Astrocyte of the spinal cord (primary cell): ENCODE measurements around the gene PNRC2.
A peak's percentile ranks its signal among the peaks of the same experiment; 100 is the strongest.
"Not testable (repeated sequence)": the region's sequence is repeated elsewhere in the genome, so short reads cannot be mapped to it uniquely, and the experiment has no call there.

ENCODE experiments used
- DNase-seq: peaks from one replicate; pipeline ENCODE4 v3.0.0; 2011; ENCODE audit warnings: low read depth, low spot score
- H3K4me3 ChIP-seq: 2 replicates; pipeline ENCODE4 v1.5.1; 2011; ENCODE audit warnings: low read depth, mild to moderate bottlenecking, low read length, moderate library complexity
- in situ Hi-C: cut with HindIII; loops from 2 replicates; pipeline ENCODE4 v1.10.0; 2017; ENCODE audit warnings: low sequenced_read_pairs
- TF ChIP-seq, protein P1 (sequence below): IDR thresholded peaks from 2 replicates; pipeline ENCODE4 v1.5.1; 2012; ENCODE audit warnings: low read depth, mild to moderate bottlenecking, low read length, inconsistent platforms

The PNRC2 gene

DNA sequence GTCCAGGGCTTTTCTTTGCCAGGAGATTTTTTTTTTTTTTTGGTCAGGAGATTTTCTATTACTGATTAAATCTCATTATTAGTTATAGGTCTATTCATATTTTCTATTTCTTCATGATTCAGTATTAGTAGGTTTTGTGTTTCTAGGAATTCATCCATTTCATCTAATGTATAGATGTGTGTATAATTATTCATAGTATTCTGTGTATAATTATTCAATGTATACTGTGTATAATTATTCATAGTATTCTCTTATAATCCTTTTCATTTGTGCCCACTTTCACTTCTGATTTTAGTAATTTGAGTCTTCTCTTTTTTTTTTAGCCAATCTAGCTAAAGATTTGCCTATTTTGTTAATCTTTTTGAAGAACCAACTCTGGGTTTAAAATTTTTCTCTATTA, 12.3 kb upstream of the PNRC2 start:
- no peak overlapping the region for H3K4me3 ChIP-seq
- DNase-seq, result no peak
- TF ChIP-seq, protein P1, sequence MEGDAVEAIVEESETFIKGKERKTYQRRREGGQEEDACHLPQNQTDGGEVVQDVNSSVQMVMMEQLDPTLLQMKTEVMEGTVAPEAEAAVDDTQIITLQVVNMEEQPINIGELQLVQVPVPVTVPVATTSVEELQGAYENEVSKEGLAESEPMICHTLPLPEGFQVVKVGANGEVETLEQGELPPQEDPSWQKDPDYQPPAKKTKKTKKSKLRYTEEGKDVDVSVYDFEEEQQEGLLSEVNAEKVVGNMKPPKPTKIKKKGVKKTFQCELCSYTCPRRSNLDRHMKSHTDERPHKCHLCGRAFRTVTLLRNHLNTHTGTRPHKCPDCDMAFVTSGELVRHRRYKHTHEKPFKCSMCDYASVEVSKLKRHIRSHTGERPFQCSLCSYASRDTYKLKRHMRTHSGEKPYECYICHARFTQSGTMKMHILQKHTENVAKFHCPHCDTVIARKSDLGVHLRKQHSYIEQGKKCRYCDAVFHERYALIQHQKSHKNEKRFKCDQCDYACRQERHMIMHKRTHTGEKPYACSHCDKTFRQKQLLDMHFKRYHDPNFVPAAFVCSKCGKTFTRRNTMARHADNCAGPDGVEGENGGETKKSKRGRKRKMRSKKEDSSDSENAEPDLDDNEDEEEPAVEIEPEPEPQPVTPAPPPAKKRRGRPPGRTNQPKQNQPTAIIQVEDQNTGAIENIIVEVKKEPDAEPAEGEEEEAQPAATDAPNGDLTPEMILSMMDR, result no peak
- in situ Hi-C loops, result no loop called here

DNA sequence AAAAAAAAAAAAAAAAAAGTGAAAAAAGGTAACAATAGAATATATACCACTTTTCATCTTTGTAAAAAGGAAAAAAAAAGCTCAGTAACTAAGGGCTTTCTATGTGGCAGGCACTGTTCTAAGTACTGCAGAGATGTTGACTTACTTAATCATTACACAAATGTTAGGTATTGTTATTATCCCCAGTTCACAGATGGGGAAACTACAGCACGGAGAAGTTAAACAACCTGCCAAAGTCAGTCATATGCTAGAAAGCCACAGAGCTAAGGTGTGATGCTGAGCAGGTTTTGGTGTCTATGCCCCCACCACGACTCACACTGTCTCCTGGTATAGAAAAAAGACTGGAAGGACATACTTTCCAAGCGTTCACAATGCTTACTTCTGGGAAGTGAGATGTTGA, 6.6 kb upstream of the PNRC2 start:
- TF ChIP-seq, protein P1, result no peak
- H3K4me3 ChIP-seq, result no peak overlapping the region
- no peak for DNase-seq
- in situ Hi-C loops, result no loop called here

DNA sequence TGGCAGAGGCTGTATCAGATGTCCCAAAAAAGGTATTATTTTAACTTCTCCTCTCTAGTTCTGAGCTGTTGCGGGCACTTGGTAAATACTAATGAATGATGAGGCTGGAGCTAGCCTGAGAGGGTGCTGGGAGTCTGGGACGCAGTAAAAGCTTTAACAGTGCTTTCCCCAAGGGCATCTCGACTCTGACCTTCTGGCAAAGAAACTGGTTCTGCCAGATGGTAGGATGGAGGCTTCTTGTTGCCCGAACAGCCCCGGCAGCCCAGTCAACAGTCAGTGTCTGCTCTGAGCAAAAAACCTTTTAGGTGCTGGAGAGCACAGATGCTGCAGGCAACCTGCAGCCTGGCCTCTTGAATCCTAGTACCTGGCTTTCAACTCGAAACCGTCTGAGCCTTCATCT, 2.5 kb upstream of the PNRC2 start:
- no peak for DNase-seq
- no peak overlapping the region for H3K4me3 ChIP-seq
- TF ChIP-seq, protein P1, result no peak
- in situ Hi-C loops, result no loop called here

DNA sequence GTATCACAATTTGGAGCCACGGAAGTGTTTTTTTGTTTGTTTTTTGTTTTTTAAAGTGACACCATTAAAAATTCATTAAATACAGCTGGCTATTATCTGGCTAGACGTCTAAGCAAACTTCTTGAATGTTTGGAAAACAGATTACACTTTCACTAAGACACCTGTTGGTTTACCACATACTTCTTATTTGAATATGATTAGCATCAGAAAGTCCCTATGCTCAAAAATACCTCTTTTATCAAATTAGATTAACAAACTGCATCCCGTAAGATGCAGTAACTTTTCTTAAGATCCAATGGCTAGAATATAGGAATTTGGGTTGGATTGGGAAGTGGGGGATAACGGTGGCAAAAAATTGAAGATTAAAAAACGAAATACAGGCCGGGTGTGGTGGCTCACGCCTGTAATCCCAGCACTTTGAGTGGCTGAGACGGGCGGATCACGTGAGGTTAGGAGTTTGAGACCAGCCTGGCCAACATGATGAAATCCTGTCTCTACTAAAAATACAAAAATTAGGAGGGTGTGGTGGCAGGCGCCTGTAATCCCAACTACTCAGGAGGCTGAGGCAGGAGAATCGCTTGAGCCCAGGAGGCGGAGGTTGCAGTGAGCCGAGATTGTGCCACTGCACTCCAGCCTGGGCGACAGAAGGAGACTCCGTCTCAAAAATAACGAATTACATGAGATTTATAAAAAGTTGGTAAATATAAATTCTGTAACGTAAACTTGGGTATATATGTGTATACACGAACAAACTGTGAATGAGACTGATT, 1.4 kb upstream of the PNRC2 start:
- DNase-seq, in situ Hi-C loops: not testable (repeated sequence)
- peak overlapping the region; percentile 90 for H3K4me3 ChIP-seq

DNA sequence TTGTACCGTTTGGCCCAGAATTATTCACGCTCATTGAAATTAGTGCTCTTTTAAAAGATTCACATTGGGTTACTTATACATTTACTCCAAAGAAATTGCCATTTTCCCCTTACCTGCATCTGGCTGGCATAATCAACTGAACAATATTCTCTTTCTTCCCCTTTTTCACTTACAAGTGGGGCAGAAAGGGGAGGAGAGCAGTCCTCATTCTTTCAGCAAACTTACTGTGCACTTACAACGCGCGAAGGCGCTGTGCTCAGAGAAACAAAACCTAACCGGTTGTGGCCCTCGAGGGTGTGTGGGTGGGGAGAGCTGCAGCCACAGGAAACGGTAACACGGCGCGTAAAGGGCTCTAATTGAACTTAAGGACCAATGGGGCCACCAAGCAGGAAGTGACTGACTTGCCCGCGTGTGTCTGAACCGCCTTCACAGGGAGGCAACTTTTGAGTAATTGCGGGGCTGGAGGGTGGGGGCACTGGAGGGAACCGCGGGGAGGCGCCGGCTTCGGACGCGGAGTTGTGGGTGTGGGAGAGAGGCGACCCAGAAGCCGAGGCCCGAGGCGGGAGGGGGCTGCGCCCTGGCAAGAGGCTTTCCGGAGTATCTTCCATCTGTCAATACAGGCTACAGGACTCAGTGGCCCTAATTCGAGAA, 693 bp upstream of the PNRC2 start:
- TF ChIP-seq, protein P1, result peak; percentile 41
- DNase-seq, result peak; percentile 93
- in situ Hi-C loops, result no loop called here
- H3K4me3 ChIP-seq, result peak overlapping the region; percentile 90

DNA sequence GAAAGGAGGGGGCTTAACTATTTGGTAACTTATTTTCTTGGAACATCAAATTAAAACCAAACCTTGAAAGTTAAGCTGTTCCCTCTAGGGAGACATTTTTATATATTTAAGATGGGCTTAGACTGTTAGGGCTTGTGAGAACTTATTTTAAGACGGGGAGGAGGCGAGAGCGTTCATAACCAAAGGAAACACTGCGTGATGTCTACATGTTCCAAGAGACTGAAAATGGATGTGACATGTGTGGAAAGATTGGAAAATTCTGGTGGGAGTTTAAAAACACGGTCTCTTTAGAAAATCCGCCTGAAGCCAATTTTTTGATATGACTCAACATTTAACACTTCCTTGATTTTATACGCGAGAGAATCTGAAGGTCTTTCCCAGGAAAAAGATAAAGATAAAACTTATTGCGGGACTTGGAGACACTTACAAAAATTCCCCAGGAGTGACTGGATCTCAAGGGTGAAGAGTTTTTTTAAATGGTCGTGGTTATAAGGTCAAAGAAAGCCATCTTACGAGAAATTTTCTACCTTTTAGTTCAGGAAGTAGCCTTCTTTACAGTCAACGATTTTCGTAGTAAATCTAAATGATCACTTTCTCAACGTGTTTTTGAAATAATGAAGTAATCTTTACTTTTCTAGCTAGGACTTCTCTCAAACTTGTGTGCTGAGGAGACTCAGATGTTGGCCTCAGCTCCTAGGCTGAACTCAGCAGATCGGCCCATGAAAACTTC, 828 bp downstream of the PNRC2 start:
- DNase-seq, result peak; percentile 54
- peak overlapping the region; percentile 90 for H3K4me3 ChIP-seq
- in situ Hi-C loops, result no loop called here
- TF ChIP-seq, protein P1, result no peak
